Right lobe of liver (tissue), 6 donors: ENCODE measurements around the gene TLX1. TPM values are rescaled to one million over a fixed set of nuclear protein-coding genes. Genes with fewer than 3 reads are reported as not detected.

Experiments used
- ATAC-seq, 4 donors: fragments of 200-7000 bp; cut with Tn5 transposase; one replicate each; pipeline ENCODE4 v1.9.1; 2020; ENCODE audit warnings: mild to moderate bottlenecking in 4 of 4, moderate library complexity in 4 of 4
- DNase-seq, 3 donors: peaks; one replicate each; pipeline ENCODE4 v3.0.0-alpha.2; 2020
- H3K27ac ChIP-seq, 3 donors: fragments of 200-600 bp; one replicate each; pipeline ENCODE4 v1.8.0; 2022
- H3K27me3 ChIP-seq, 2 donors: fragments of 200-600 bp; one replicate each; pipeline ENCODE4 v1.8.0; 2022
- H3K36me3 ChIP-seq, 4 donors: fragments of 200-600 bp; sonication (generic) in 1 of 4; one replicate each; pipeline versions ENCODE4 v1.5.1 to v1.8.0; 2017 to 2022; ENCODE audit warnings: control low read depth in 1 of 4
- H3K4me1 ChIP-seq, 4 donors: fragments of 200-600 bp; sonication (generic) in 1 of 4; one replicate each; pipeline versions ENCODE4 v1.5.1 to v1.8.0; 2017 to 2022; ENCODE audit warnings: control low read depth in 1 of 4
- H3K4me3 ChIP-seq, 3 donors: fragments of 200-600 bp; one replicate each; pipeline ENCODE4 v1.8.0; 2022
- H3K9me3 ChIP-seq, 4 donors: fragments of 200-600 bp; sonication (generic) in 1 of 4; one replicate each; pipeline versions ENCODE4 v1.5.1 to v1.8.0; 2017 to 2022; ENCODE audit warnings: control low read depth in 1 of 4
- POLR2A ChIP-seq: fragments of 450-650 bp; IDR thresholded peaks from one replicate; pipeline ENCODE4 v1.6.1; 2017; ENCODE audit warnings: antibody characterized with exemption, mild to moderate bottlenecking
- WGBS: methylation state at CpG from one replicate; pipeline ENCODE4 v1.1.6; 2018; ENCODE audit warnings: low coverage, low lambda C conversion rate; ENCODE audit not compliant: insufficient coverage; ENCODE audit errors: missing lambda C conversion rate; 5-methylcytosine and 5-hydroxymethylcytosine counted together
- intact Hi-C, 2 donors: fragments of 100-400 bp; cut with DNase I; formaldehyde crosslinking; loops; one replicate each; pipeline versions ENCODE4 v1.11.2 to v1.14.1; 2022
- total RNA-seq, 6 experiments: library from RNA; depleted of rRNA in 2 of 6; stranded (reverse); fragments of >200 nt in 2 of 6; fragmentation: NEBNext Ultra II Directional in 3 of 6; extraction: Animal tissue kit (Norgen Biotek cat#: 25700) in 3 of 6; gene quantifications; one replicate each; pipeline versions ENCODE4 v1.1.0 to v1.2.4, GENCODE V29; 2016 to 2023
- TF ChIP-seq, protein P1 (sequence below), 4 donors: fragments of 200-600 bp in 3 of 4; fragments of 450-650 bp in 1 of 4; IDR thresholded peaks; one replicate each; pipeline versions ENCODE4 v1.5.1 to v1.8.0; 2016 to 2022; ENCODE audit warnings: antibody characterized with exemption in 4 of 4, mild to moderate bottlenecking in 2 of 4
- donor health status: DM: no; HTN: yes; CAD: no.
- donor health status: DM: no; HTN: no; CAD: no.
- donor health status: DM: no; HTN: no; CAD: no.
- donor health status: DM: no; HTN: yes; CAD: no.
- donor health status: DM: no; HTN: yes; CAD: no.

TLX1 gene
- total RNA-seq, 6 experiments from 2014 or later = 0.12 to 0.60 (median 0.27) TPM

- ATAC-seq (no peak), DNase-seq (no peak)
- Histone ChIP-seq H3K4me3 (no peak overlapping the region), H3K4me1 (no peaks in the 10 kb centered on the region), H3K9me3 (no peaks in the 10 kb centered on the region), H3K36me3 (no peaks in the 10 kb centered on the region), H3K27me3 (no peaks in the 10 kb centered on the region), H3K27ac (no peak overlapping the region)
- intact Hi-C loops = no loop called here
- 50% methylated on average over 2 of the region's 2 CpGs for WGBS
- TF ChIP-seq POLR2A = no peak
- TF ChIP-seq, protein P1, sequence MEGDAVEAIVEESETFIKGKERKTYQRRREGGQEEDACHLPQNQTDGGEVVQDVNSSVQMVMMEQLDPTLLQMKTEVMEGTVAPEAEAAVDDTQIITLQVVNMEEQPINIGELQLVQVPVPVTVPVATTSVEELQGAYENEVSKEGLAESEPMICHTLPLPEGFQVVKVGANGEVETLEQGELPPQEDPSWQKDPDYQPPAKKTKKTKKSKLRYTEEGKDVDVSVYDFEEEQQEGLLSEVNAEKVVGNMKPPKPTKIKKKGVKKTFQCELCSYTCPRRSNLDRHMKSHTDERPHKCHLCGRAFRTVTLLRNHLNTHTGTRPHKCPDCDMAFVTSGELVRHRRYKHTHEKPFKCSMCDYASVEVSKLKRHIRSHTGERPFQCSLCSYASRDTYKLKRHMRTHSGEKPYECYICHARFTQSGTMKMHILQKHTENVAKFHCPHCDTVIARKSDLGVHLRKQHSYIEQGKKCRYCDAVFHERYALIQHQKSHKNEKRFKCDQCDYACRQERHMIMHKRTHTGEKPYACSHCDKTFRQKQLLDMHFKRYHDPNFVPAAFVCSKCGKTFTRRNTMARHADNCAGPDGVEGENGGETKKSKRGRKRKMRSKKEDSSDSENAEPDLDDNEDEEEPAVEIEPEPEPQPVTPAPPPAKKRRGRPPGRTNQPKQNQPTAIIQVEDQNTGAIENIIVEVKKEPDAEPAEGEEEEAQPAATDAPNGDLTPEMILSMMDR (IDR thresholded peaks at IDR 0.05) = no peak
Measured at GRCh38 chr10:101166430-101166829, 35.3 kb downstream of the TLX1 start.

DNA sequence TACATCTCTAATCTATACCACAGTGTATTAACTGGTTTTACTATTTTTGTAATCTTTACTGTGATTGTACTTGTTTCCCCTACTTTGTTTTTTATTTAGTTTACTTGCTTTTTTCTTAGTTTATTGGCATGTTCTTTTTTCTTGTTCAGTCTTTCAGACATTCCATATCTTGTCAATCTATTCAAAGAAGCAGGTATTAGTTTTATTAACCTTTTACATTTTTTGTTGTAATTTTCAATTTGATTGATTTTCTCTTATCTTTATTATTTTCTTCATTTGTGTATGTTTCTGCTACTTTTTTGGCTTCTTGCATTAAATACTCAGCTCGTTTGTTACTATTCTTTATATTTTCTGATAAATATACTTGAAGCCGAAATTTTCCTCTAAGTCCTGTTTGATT lies 41.6 kb downstream of the TLX1 start:
- H3K27me3 ChIP-seq = no peaks in the 10 kb centered on the region
- ATAC-seq (no peak), DNase-seq (no peak)
- peaks cover 0 to 9% (median 0%) of the 10 kb centered on the region in 4 donors for H3K9me3 ChIP-seq
- H3K4me1 ChIP-seq = no peaks in the 10 kb centered on the region
- no peak overlapping the region for H3K4me3 ChIP-seq
- H3K36me3 ChIP-seq = no peaks in the 10 kb centered on the region
- TF ChIP-seq, protein P1 (IDR thresholded peaks at IDR 0.05) = no peak
- no peak for TF ChIP-seq POLR2A
- intact Hi-C loops = no loop called here
- H3K27ac ChIP-seq = no peak overlapping the region
- WGBS = 42% methylated on average over 2 of the region's 2 CpGs

GRCh38 chr10:101174319-101174718 lies 43.2 kb downstream of the TLX1 start:
- no peak overlapping the region for H3K4me3 ChIP-seq
- WGBS = 80% methylated on average over 2 of the region's 2 CpGs
- H3K36me3 ChIP-seq = no peaks in the 10 kb centered on the region
- no peaks in the 10 kb centered on the region for H3K4me1 ChIP-seq
- peaks cover 0 to 9% (median 0%) of the 10 kb centered on the region in 4 donors for H3K9me3 ChIP-seq
- DNase-seq (no peak), ATAC-seq (no peak)
- no peak for TF ChIP-seq POLR2A
- TF ChIP-seq, protein P1 (IDR thresholded peaks at IDR 0.05) = no peak
- no peak overlapping the region for H3K27ac ChIP-seq
- intact Hi-C loops = no loop called here
- no peaks in the 10 kb centered on the region for H3K27me3 ChIP-seq

GRCh38 chr10:101176577-101176976 lies 45.5 kb downstream of the TLX1 start:
- Histone ChIP-seq H3K27me3 (no peaks in the 10 kb centered on the region), H3K4me3 (no peak overlapping the region), H3K4me1 (no peaks in the 10 kb centered on the region), H3K36me3 (no peaks in the 10 kb centered on the region), H3K27ac (no peak overlapping the region), H3K9me3 (peaks cover 0 to 9% (median 0%) of the 10 kb centered on the region in 4 donors)
- DNase-seq (no peak), ATAC-seq (no peak)
- WGBS = 26% methylated on average over 4 of the region's 4 CpGs
- TF ChIP-seq POLR2A = no peak
- TF ChIP-seq, protein P1 (IDR thresholded peaks at IDR 0.05) = no peak
- intact Hi-C loops = no loop called here

DNA sequence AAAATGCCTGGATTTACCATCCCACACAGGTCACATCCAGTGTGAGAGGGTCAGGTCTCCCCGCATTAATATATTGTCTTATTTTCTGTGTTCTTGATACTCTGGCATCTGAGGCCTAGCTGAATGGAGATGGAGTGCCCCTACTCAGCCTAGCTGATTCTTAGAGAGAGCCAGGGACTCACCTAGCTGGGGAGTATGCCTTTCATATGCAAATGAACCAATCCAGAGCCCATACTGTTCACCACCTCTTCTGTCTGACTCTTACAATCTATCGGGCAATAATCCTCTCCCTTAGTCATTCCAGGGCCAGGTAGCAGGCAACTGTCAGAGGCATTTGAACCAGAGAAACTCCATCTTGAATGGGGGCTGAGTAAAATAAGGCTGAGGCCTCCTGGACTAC lies 51.8 kb downstream of the TLX1 start:
- H3K4me1 ChIP-seq = no peaks in the 10 kb centered on the region
- no peaks in the 10 kb centered on the region for H3K27me3 ChIP-seq
- DNase-seq (no peak), ATAC-seq (no peak)
- no peak for TF ChIP-seq POLR2A
- TF ChIP-seq, protein P1 (IDR thresholded peaks at IDR 0.05) = no peak
- 60% methylated on average over 2 of the region's 2 CpGs for WGBS
- no peaks in the 10 kb centered on the region for H3K36me3 ChIP-seq
- no peak overlapping the region for H3K27ac ChIP-seq
- H3K4me3 ChIP-seq = no peak overlapping the region
- no peaks in the 10 kb centered on the region for H3K9me3 ChIP-seq
- intact Hi-C loops = no loop called here
